ENCODE results near the gene TMEM131.

Gene TMEM131

DNA sequence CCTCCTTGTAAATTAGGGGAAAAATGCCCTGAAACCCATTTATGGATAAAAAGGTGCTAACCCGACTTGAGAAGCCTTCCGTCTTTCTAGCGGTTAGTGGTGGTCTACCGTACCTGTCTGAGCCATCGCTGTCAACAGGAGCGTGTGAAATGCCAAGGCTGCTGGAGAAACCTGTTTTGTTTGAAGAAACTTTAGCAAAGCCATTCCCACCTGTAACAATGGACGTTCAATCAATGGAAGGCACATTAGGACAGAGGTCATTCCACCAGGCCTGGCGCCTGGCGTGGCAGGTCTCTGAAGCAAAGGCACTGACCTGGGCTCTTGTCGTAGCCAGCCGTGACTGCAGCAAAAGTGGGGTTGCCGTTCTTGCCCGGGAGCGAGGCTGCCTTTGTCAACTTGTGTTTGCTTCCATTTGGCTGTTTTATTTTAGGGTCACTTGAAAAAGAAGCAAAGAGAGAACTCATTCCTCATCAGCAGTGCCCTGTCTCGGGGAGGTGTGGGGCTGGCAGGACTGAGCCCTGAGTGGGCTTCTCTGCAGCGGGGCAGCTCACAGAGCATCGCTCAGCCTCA is 235.2 kb downstream of the TMEM131 start:
- DNase-seq (ENCODE audit: low read depth): no peak

DNA sequence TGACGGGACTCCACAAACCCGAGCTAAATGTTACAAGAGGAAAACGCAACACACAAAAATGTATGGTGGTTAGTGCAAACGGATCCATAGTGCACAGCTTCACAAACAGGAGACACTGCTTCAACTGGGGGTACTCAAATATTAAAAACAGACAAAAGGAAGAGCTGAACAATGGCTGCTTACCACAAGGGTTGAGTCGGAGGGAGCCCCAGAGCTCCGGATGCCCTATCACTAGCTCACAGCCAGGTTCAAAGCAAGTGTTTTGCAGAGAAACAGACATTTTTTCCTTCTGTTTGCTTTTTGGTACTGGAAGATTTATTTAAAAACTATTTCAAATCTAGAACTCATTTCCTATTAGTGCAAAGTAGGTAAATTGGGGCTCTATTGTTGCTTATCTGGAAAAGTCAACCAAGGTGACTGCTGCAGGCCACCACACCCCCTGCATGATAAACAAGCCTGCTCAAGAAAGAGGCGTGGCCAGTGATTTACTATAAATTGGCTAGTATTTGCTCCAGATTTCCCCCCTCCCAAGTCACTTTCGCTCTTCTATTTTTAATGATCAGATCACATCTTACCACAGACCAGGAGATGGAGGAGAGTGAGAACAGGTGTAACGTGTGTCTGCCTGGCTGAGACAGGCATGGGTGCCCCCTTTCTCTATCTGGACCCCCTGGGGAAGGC is 235.9 kb downstream of the TMEM131 start:
- no peak for DNase-seq (ENCODE audit: low read depth)

DNA sequence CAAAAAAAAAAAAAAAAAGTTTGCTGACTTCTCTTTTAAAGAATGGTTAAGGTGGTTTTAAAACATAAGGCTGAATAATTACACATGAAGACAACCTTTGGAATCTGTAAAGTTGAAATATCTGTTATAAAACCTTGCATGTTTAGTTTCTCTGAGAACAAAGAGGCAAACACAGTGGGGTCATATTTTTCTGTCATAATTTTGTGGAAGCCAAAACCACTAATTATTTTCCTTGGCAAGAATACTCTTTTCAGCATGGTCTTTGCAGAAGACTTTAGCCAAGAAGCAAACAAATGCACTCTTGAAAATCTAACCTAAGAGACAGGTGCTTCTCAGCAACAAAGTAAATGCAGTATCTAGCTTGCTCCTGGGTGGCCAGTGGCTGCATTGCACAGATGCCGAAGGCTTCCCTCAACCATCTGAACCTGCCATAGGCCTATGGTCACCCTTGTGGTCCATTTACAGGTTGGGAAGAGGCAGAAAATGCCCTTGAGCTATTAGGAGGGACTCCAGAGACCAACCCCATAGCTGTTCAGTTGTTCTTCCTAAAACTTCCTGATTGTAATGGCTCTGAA is 237.5 kb downstream of the TMEM131 start:
- no peak for DNase-seq (ENCODE audit: low read depth)

DNA sequence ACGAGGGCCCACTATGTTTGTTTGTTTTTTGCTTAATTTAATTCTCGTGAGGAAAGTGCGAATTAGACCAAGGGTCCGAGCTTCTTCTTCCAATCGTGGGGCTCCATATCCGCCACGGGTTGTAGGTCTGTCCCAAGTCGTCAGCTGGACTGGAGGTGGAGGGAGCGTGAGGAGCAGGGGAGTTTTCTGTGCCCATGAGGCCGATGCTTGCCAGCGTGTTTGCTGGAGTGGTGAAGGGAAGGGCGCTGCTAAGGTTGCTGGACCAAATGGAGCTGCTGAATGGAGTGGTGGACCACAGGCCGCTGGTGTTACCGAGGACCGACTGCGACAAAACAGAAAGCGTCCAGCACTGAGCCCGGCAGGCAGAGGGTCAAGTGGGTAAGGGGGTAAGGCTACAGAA is 238.7 kb downstream of the TMEM131 start:
- no peak for DNase-seq (ENCODE audit: low read depth)

DNA sequence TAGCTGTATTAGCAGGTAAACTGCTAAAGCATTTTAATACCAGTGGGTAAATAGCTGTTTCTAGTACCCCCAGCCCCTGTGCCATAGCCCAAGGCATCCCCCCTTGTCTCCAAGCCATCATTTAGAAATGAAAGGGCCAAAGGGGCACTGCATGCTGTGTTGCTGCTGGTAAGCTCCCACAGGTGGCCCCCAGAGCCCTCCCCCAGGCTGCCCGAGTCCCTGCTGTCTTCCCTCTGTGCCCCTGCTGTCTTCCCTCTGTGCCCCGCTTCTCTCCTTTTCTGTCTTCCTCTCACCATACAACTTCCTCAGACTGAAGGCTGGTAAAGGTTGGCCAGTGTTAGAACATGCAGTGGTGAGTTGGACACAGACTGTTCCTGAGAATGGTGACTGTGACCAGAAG is 240.3 kb downstream of the TMEM131 start:
- DNase-seq (ENCODE audit: low read depth): no peak

DNA sequence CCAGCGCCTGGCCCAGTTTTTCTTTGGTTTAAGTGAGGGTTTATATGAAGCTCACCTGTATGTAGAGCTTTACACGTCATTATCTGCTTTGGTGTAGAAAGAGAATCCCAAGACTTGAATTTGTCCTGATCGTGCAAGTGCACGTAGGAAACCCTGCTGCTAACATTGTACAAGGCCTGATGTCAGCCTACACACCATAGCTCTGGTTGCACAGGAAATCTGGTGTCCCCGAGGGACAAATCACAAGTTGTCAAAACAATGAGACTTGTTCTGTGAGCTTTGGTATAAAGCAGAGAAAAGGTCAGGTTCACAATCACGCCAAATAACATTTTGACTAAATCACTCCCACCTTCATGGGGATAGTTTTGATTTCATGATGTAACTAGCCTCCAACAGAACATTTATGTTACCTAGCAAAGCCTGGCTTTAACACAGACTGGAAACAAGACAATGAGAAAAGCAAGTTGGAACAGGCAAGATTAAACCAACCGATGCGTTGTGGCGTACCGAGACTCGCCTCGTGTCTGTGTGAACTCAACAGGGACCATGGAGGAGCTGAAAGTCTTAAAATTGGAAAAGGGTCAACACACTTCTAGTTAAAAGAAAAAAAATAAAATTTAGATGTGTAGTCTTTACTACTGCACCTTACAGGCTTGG is 240.9 kb downstream of the TMEM131 start:
- no peak for DNase-seq (ENCODE audit: low read depth)

DNA sequence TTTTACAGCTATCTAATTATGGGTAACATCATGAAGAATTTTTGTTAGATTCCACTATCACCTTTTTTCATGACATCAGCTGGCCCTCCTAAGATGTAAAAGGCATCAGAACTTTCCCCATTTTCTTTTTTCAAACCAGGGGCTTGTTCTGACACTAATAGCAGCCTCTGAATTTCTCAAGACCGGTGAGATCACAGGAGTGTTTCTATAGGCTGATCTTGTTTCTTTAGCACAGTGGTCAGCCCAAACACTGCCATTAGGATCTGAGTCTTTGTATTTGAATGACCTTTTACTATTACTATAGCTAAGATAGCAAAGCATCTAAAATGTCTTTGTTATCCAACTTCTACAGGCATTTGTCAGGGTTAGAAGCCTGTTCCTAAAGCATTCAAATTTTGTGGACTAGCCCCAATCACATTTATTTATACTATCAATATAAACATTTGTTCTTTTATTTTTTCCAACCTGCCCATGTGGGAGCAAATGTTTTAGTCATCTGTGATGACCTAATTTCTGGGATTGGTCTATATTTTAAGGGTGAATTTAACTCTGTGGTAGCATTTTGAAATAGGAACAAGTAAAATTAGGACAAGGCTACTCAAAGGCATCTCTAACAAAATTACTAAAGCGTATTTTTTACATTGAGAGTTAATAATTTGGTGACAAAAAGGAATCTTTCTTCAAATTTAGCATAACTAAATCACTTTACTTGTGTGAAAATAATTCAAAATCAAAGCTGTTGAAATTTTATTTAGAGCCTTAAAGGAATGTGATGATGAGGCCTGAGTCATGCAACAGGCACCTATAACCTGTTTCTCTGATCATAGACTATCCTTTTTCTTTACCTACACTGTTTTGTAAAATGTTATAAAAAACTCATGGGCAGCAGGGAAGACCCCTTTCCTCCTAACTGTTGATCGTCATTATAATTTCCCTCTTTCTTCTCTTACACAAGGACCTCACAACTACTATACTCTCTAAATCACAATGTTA is 243.1 kb downstream of the TMEM131 start:
- DNase-seq (ENCODE audit: low read depth): no peak

DNA sequence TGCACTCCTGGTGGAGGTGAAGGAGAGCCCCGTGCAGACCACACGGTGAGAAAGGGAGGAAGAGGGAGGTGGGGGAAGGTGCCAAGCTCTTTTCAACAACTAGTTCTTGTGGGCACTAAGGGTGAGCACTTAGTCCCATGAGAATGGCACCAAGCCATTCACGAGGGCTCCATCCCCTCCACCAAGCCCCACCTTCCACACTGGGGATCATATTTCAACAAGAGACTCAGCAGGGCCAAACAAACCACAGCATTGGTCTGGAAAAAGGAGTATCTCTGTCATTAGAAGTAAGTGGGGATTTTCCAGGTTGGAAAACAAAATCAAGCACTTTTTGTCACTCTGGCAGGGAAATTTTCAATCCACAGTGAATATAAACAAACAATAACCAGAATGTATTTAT is 244.0 kb downstream of the TMEM131 start:
- no peak for DNase-seq (ENCODE audit: low read depth)

DNA sequence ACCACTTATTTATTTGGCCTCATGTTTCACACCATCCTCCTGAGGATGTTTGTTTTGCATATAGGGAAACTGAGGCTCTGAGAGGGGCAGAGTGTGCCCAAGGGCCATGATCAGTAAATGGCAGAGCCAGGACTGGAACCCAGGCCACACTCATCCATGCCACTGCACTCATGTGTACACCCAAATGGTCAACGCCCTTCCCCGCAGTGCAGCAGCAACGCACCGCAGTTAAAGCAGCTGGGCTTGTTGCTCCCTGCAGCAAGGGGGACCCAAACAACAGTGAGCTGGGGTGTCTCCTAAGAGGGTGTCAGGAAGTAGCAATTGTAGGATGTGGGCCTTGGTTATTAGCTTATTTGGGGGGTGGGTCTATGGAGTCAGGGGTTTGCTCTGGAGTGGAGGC is 245.7 kb downstream of the TMEM131 start:
- DNase-seq (ENCODE audit: low read depth): no peak

DNA sequence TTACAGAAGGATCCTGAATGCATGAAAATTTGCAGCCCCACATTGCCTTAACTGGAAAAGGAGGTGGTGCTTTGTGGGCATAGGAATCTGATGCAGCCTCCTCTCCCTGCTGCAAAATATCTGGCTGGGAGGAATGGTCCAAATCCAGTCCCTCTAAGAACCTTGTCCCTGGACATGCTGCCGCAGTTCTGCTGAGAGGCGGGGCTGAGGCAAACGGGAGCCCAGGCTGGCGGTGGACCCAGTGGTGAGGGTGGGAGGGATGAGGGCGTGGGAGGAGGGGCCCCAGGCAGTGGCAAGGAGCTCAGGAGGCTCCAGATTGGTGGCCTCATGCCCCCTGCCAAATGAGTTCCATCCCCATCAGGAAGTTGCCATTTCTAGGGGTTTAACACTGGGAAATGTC is 246.2 kb downstream of the TMEM131 start:
- no peak for DNase-seq (ENCODE audit: low read depth)

DNA sequence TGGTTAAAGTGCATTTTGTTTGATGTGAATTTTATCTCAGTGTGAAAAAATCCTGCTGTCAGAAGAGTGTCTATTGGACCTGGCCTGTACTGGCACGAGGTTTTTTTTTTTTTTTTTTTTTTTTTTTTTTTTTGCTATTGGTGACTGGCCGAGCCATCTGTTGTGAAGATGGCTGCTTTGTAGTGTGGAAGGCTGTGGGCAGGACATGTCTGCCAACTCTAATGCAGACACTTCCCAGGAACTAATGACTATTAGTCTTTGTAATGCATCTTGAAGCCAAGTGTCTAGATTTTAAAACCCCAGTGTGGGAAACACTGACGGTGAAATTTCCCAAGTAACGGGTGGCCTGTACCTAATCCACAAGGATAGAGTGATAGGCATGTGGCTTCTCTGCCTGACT is 248.0 kb downstream of the TMEM131 start:
- DNase-seq (ENCODE audit: low read depth): no peak

DNA sequence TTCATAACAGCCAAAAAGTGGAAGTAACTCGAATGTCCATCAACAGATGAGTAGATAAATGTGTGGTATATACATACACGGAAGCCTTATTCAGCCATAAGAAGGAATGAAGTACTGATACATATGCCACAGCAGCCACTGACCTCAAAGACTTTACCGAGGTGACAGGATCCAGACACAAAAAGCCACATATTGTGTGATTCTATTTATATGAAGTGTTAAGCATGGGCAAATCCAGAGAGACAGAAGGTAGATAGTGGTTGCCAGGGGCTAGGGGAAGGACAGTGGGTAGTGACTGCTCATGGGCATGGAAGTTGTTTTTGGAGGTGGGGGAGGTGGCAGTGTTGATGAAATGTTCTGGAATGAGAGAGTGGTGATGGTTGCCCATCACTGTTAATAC is 248.5 kb downstream of the TMEM131 start:
- no peak for DNase-seq (ENCODE audit: low read depth)

DNA sequence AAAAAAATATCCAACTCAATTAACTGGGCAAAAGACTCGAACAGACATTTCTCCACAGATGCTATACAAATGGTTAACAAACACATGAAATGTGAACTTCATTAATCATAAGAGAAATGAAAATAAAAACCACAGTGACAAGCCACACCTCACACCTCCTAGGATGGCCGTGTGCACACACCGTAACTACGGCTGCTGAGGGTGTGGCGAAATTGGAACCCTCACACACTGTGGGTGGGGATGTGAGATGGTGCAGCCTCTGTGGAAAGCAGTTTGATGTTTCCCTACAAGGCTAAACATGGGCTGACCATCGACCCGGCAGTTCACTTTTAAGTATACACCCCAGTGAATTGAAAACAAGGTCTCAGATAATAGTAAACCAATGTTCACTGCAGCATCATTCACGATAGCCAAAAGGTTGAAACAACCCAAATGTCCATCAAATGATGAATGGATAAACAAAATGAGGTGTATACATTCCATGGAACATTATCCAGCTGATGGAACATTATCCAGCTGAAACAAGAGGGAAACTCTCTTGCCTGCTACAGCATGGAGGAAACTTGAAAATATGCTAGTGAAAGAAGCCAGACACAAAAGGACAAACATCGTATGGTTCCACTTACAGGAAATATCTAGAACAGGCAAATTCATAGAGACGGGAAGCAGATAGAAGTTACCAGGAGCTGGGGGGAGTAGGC is 250.1 kb downstream of the TMEM131 start:
- DNase-seq (ENCODE audit: low read depth): no peak

DNA sequence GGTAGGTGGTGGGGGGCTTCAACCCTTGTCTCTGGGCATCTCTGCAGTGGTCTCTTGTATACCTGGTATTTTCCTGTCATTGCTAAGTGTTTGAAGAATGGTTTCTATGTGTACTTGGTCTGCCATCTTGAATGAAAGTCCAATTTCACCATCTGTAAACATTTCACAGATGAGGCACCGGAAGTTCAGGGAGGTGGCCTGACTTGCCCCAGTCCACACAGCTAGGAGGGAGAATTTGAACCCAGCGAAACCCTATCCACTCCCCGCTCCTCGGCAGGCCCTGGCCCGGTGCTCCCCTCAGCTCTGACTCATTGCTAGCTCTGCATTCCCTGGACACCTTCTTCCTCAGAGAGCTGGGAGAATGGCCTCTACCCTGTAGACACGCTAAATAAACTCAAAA is 251.8 kb downstream of the TMEM131 start:
- DNase-seq (ENCODE audit: low read depth): no peak

DNA sequence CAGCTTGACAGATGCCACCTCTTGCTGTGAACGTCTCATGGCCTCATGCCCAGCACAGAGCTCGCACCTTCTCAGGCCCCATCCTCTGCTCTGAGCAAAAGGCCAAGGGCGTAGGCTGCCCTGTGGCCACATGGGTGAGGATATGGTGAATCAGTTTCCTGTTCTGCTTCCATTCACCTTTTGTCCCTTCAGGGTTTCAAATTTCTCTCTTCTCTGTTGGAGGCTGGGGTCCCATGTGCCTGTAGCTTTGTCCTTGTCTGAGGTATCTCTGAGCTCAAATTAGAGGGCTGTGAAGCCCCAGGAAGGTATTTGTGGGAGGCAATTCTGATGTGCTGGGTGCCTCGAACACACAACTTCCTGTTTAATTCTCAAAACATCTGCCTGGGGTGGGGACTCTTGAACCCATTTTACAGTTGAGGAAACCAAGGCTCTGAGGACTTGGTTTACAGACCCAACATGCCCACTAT is 253.3 kb downstream of the TMEM131 start:
- DNase-seq (ENCODE audit: low read depth): no peak

DNA sequence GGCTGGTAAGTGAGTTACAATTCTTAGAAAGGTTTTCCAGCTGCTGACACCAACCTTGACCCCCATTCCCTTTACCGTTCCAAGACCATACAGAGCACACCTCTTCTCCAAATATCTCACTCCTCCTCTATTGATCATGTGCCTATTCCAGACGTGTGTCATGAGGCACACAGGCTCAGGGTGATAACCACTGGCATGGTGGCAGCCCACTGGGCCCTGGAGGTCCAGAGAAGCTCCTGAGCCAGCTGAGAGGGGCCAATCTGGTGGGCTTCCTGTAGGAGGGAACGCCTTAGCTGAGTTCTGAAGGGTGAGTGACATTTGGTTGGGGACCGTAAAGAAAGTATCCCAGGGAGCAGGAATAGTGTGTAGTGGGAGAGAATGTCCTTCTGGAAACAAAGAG is 254.1 kb downstream of the TMEM131 start:
- DNase-seq (ENCODE audit: low read depth): no peak

DNA sequence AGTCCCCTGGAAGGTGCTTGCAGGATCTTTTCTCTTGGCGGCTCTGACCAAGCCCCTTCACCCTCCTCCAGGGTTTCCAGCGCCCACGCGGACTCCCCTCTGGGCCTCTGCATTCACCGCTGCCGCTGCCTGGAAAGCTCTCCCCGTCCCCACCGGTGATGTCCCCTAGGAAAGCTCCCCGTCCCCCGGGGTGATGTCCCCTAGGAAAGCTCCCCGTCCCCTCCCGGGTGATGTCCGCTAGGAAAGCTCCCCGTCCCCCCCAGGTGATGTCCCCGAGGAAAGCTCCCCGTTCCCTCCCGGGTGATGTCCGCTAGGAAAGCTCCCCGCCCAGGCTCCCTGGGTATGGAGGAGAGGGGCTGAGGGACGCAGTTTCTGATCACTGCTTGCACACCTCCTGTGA is 254.5 kb downstream of the TMEM131 start:
- no peak for DNase-seq (ENCODE audit: low read depth)

DNA sequence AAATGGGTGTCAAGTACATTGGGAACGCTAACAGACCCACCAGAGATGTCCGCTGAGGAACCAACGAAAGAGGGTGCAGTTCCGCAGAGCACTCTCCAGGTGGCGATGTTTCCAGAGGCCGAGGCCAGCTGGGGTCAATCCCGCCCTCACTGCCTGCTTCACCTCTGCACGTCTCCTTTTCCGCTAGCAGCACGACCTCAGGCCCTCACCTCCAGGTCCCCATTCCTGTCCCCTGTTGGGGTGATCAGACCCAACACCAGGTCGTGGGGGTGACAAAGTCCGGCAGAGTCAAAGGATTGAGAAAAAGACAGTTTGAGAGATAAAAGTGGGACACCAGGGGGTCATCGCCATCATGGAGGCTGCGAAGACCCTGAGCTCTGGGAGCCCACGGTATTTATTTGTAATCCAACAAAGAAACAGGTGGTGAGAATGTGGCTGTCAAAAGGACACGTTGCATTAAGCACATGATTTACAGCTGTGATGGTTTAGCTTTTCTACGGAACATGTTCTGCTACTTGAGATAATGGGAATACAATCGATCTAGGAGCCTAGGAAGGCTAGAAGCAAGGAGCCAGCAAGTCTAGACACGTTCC is 255.1 kb downstream of the TMEM131 start:
- DNase-seq (ENCODE audit: low read depth): no peak

DNA sequence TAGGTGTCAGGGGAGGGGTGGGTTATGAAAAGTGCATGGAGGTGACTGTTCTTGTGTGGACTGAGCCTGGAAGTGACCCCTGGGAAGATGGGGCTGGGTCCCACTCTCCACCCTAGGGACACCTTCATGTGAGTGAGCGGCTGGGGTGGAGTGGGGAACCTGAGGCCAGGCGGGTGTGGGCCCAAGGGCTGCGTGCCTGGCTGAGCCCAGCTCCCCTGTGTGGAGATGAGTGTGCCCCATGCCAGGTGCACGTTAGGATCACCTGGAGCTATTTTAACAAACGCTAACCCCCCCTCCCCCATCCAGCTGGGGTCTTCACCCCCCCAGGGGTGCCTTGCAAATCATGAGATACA is 255.9 kb downstream of the TMEM131 start:
- no peak for DNase-seq (ENCODE audit: low read depth)

DNA sequence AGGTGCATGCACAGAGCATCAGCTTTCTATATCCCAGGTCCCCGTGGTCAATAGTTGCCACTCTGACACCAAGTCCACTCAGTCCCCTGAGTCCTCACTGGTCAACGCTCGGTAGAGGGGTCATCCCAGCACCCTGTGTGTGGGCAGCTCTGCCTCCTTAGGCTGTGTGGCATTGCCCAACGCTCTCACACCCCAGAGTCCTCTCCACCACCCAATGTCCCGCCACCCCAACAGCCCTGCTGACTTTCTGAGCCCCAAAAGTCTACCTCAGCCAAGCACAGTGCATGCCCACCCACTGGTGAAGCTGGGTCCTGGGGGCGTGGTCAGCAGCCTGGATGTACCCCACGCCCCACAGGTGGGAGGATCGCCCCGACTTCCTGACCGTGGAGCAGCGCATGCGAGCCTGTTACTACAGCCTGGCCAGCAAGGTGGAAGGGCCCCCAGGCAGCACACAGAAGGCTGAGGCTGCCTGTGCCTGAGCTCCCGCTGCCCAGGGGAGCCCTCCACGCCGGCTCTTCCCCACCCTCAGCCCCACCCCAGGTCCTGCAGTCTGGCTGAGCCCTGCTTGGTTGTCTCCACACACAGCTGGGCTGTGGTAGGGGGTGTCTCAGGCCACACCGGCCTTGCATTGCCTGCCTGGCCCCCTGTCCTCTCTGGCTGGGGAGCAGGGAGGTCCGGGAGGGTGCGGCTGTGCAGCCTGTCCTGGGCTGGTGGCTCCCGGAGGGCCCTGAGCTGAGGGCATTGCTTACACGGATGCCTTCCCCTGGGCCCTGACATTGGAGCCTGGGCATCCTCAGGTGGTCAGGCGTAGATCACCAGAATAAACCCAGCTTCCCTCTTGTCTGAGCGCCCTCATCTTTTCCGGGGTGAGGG is 256.5 kb downstream of the TMEM131 start:
- no peak for DNase-seq (ENCODE audit: low read depth)
